Gastrocnemius medialis (tissue), 4 donors: ENCODE results near the gene ZDHHC14. TPM values are rescaled to one million over a fixed set of nuclear protein-coding genes. Genes with fewer than 3 reads are reported as not detected.

Experiments
- ATAC-seq, 2 donors: fragments of 150-250 bp; one replicate each; pipeline ENCODE4 v1.9.1; 2016
- DNase-seq, 2 donors: peaks; one replicate each; pipeline ENCODE4 v3.0.0-alpha.2; 2019
- H3K27ac ChIP-seq, 4 donors: fragments of 200-600 bp; sonication (generic); 1 replicate in 1 of 4; 2 replicates in 3 of 4; pipeline ENCODE4 v1.5.1; 2016 to 2018; ENCODE audit warnings: mild to moderate bottlenecking in 2 of 4, moderate library complexity in 1 of 4
- H3K27me3 ChIP-seq, 3 donors: fragments of 200-600 bp; sonication (generic) in 2 of 3; 1 replicate in 1 of 3; 2 replicates in 2 of 3; pipeline versions ENCODE4 v1.5.1 to v1.6.0; 2016 to 2019; ENCODE audit warnings: mild to moderate bottlenecking in 1 of 3, moderate library complexity in 1 of 3
- H3K36me3 ChIP-seq, 2 donors: fragments of 200-600 bp; sonication (generic) in 1 of 2; one replicate each; pipeline ENCODE4 v1.5.1; 2017 to 2018
- H3K4me1 ChIP-seq, 2 donors: fragments of 200-600 bp; sonication (generic) in 1 of 2; one replicate each; pipeline ENCODE4 v1.5.1; 2016 to 2017; ENCODE audit warnings: mild to moderate bottlenecking in 2 of 2
- H3K4me3 ChIP-seq, 4 donors: fragments of 200-600 bp; sonication (generic) in 3 of 4; 1 replicate in 1 of 4; 2 replicates in 3 of 4; pipeline ENCODE4 v1.5.1; 2016 to 2019; ENCODE audit warnings: mild to moderate bottlenecking in 2 of 4
- H3K9me3 ChIP-seq, 3 donors: fragments of 200-600 bp; sonication (generic) in 2 of 3; 1 replicate in 1 of 3; 2 replicates in 2 of 3; pipeline ENCODE4 v1.5.1; 2016 to 2019
- POLR2A ChIP-seq, 2 donors: fragments of 450-650 bp; IDR thresholded peaks; one replicate each; pipeline ENCODE4 v1.6.1; 2017; ENCODE audit warnings: antibody characterized with exemption in 2 of 2, mild to moderate bottlenecking in 2 of 2, moderate library complexity in 2 of 2
- in situ Hi-C, 4 donors: fragments of 200-750 bp; cut with MboI; loops; one replicate each; pipeline versions ENCODE4 v1.15.0 to v1.8.0; 2017; ENCODE audit warnings: low sequenced_read_pairs in 4 of 4
- intact Hi-C: fragments of 100-400 bp; cut with DNase I; formaldehyde crosslinking; loops from one replicate; pipeline ENCODE4 v1.15.1; 2023; ENCODE audit warnings: low total_unique reads
- total RNA-seq, 4 donors: library from RNA; depleted of rRNA; stranded (reverse); fragments of >200 nt; gene quantifications; one replicate each; pipeline versions ENCODE4 v1.1.0 to v1.2.3, GENCODE V29; 2016
- TF ChIP-seq, protein P1 (sequence below), 5 experiments: fragments of 450-650 bp in 3 of 5; fragments of 200-600 bp in 2 of 5; sonication (generic) in 2 of 5; IDR thresholded peaks in 4 of 5; conservative IDR thresholded peaks in 1 of 5; 1 replicate in 4 of 5; 2 replicates in 1 of 5; pipeline ENCODE4 v1.5.1; 2016 to 2019; ENCODE audit warnings: antibody characterized with exemption in 5 of 5, mild to moderate bottlenecking in 3 of 5, moderate library complexity in 3 of 5

ZDHHC14 gene
- total RNA-seq, 4 donors from 2014 or later = 3.7 to 7.7 (median 5.9) TPM

DNA sequence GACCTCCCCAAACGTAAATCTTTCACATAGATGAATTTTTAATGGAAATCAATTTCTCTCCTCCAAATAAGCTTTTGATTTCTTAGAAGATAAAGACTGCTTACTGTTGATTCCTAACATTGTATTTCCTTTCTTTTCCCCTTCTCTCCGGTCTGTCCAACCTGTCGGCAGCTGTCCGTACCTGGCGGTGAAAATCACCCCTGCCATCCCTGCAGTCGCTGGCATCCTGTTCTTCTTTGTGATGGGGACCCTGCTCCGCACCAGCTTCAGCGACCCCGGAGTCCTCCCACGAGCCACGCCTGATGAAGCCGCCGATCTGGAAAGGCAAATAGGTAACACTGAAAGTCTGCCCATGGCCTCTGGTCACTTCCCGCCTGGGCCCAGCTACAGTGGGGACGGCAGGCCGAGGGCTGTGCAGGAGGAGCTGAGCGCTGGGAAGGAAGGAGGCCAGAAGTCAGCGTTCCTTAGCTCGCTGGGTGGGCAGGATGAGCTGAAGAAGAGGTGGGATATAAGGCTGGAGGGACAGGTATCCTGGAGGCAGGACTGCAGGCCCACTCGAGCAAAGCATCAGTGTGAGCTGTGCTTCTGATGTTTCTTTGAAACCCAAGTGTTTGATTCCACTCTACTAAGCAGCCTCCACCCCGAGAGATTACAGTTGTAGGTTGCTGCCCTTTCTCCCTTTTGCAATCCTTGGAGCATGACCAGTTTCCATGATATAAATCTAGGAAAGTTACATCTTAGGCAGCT lies 161.6 kb downstream of the ZDHHC14 start:
- in situ Hi-C loops = no loop called here
- DNase-seq = no peak
- no peak for ATAC-seq
- Histone ChIP-seq H3K27me3 (no peaks in the 10 kb centered on the region), H3K27ac (peak overlapping the region; percentile 58 to 76 (median 65)), H3K9me3 (no peaks in the 10 kb centered on the region), H3K4me1 (peaks cover 33 to 43% of the 10 kb centered on the region in 2 donors), H3K36me3 (no peaks in the 10 kb centered on the region), H3K4me3 (no peak overlapping the region)
- TF ChIP-seq, protein P1, sequence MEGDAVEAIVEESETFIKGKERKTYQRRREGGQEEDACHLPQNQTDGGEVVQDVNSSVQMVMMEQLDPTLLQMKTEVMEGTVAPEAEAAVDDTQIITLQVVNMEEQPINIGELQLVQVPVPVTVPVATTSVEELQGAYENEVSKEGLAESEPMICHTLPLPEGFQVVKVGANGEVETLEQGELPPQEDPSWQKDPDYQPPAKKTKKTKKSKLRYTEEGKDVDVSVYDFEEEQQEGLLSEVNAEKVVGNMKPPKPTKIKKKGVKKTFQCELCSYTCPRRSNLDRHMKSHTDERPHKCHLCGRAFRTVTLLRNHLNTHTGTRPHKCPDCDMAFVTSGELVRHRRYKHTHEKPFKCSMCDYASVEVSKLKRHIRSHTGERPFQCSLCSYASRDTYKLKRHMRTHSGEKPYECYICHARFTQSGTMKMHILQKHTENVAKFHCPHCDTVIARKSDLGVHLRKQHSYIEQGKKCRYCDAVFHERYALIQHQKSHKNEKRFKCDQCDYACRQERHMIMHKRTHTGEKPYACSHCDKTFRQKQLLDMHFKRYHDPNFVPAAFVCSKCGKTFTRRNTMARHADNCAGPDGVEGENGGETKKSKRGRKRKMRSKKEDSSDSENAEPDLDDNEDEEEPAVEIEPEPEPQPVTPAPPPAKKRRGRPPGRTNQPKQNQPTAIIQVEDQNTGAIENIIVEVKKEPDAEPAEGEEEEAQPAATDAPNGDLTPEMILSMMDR (IDR thresholded peaks at IDR 0.05 in 4 of 5, conservative IDR thresholded peaks at IDR 0.05 in 1 of 5) = no peak
- no peak for TF ChIP-seq POLR2A (IDR thresholded peaks at IDR 0.05)
- intact Hi-C loops = loop anchor here (5.0 kb wide), 1 partner anchor 160 kb away; the partner anchor contains the start of gene ZDHHC14

DNA sequence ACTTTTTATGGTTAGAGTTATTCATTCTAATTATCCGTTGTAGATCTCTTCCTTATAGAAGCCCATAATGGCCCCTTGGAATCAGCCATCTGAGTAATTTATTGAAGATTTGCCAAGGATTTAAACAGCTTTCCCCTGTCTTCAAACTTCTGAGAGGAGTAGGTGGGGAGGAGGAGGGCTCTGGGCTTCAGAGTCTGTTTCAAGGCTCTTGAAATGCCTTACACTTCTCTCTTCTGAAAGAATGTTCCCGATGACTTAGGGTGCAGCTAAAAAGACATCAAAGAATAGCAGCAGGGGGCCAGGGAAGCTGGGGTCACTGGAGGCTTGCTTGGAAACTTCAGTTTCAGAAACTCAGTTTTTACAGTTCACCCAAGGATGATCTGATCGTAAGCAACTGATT lies 165.3 kb downstream of the ZDHHC14 start:
- in situ Hi-C loops = no loop called here
- H3K27ac ChIP-seq = no peak overlapping the region
- H3K4me3 ChIP-seq = no peak overlapping the region
- peaks cover 9 to 19% of the 10 kb centered on the region in 2 donors for H3K4me1 ChIP-seq
- ATAC-seq = no peak
- no peak for DNase-seq
- H3K36me3 ChIP-seq = no peaks in the 10 kb centered on the region
- intact Hi-C loops = no loop called here
- H3K27me3 ChIP-seq = no peaks in the 10 kb centered on the region
- no peak for TF ChIP-seq POLR2A (IDR thresholded peaks at IDR 0.05)
- TF ChIP-seq, protein P1 (IDR thresholded peaks at IDR 0.05 in 4 of 5, conservative IDR thresholded peaks at IDR 0.05 in 1 of 5) = no peak
- H3K9me3 ChIP-seq = no peaks in the 10 kb centered on the region

GRCh38 chr6:157547112-157547511 lies 166.1 kb downstream of the ZDHHC14 start:
- intact Hi-C loops = no loop called here
- Histone ChIP-seq H3K4me1 (peaks cover 1 to 12% of the 10 kb centered on the region in 2 donors), H3K9me3 (no peaks in the 10 kb centered on the region), H3K4me3 (no peak overlapping the region), H3K36me3 (no peaks in the 10 kb centered on the region), H3K27ac (no peak overlapping the region), H3K27me3 (no peaks in the 10 kb centered on the region)
- DNase-seq (no peak), ATAC-seq (no peak)
- in situ Hi-C loops = no loop called here
- no peak for TF ChIP-seq POLR2A (IDR thresholded peaks at IDR 0.05)
- TF ChIP-seq, protein P1 (IDR thresholded peaks at IDR 0.05 in 4 of 5, conservative IDR thresholded peaks at IDR 0.05 in 1 of 5) = no peak

DNA sequence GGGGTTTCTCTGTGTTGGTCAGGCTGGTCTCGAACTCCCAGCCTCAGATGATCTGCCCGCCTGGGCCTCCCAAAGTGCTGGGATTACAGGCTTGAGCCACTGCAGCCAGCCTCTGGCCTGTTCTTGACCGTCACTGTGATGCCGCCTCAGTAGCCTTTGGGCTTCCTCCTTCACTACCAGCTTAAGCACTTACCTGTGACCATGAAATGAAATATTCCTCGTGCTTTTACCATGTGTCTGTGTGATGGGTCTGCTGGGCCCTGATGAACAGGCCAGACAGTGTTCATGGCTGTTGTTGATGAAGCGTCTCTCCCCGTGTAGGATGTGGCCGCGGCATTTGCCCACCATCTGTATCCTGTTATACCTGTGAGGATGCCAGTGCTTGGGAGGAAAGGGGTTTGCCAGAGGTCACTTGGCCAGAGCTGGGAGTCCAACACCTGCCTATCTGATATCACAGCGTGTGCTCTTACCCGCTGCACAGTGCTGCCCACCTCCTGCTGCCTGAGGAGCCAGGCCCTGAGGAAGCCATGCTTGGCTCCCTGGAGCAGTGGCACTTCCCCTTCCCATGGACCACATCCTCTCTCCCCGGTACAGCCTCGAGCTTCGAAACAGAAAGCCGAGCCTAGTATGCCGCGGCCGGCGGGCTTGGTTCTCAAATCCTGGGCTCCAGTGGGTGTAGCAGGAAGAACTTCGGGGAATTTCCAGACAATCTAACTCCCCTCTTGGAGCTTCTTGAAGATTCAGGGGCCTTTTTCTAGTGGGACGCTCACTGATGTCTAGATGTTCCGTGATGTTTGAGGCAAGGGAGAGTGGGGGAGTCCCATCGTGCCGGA lies 167.9 kb downstream of the ZDHHC14 start:
- intact Hi-C loops = no loop called here

More for the DNA sequence above, 167.9 kb downstream of the ZDHHC14 start:
- no peak for ATAC-seq
- TF ChIP-seq POLR2A (IDR thresholded peaks at IDR 0.05) = no peak
- TF ChIP-seq, protein P1 (IDR thresholded peaks at IDR 0.05 in 4 of 5, conservative IDR thresholded peaks at IDR 0.05 in 1 of 5) = no peak
- Histone ChIP-seq H3K27ac (no peak overlapping the region), H3K4me1 (peaks cover 0 to 3% of the 10 kb centered on the region in 2 donors), H3K36me3 (no peaks in the 10 kb centered on the region), H3K4me3 (no peak overlapping the region), H3K27me3 (no peaks in the 10 kb centered on the region), H3K9me3 (no peaks in the 10 kb centered on the region)
- in situ Hi-C loops = no loop called here
- no peak for DNase-seq
